Skeletal muscle satellite cell (primary cell): ENCODE data around the gene CHAD.

Experiments used
- H3K27me3 ChIP-seq: 2 replicates; pipeline ENCODE4 v1.7.0; 2013; ENCODE audit warnings: low read length; ENCODE audit not compliant: control insufficient read depth, insufficient read depth
- H3K36me3 ChIP-seq: 2 replicates; pipeline ENCODE4 v1.7.0; 2013; ENCODE audit warnings: mild to moderate bottlenecking, control low read depth, low read length; ENCODE audit not compliant: insufficient read depth
- H3K4me1 ChIP-seq: 2 replicates; pipeline ENCODE4 v1.7.0; 2013; ENCODE audit warnings: low read length; ENCODE audit not compliant: control insufficient read depth, insufficient read depth
- H3K4me2 ChIP-seq: 2 replicates; pipeline ENCODE4 v1.7.0; 2013; ENCODE audit warnings: mild to moderate bottlenecking, low read length
- H3K4me3 ChIP-seq: 2 replicates; pipeline ENCODE4 v1.7.0; 2013; ENCODE audit warnings: low read length
- H3K9ac ChIP-seq: 2 replicates; pipeline ENCODE4 v1.7.0; 2013; ENCODE audit warnings: mild to moderate bottlenecking, low read depth, low read length, moderate library complexity
- H3K9me3 ChIP-seq: replicated peaks from 2 replicates; pipeline ENCODE4 v1.7.0; 2013; ENCODE audit warnings: mild to moderate bottlenecking, control low read depth, low read length

Gene CHAD

DNA sequence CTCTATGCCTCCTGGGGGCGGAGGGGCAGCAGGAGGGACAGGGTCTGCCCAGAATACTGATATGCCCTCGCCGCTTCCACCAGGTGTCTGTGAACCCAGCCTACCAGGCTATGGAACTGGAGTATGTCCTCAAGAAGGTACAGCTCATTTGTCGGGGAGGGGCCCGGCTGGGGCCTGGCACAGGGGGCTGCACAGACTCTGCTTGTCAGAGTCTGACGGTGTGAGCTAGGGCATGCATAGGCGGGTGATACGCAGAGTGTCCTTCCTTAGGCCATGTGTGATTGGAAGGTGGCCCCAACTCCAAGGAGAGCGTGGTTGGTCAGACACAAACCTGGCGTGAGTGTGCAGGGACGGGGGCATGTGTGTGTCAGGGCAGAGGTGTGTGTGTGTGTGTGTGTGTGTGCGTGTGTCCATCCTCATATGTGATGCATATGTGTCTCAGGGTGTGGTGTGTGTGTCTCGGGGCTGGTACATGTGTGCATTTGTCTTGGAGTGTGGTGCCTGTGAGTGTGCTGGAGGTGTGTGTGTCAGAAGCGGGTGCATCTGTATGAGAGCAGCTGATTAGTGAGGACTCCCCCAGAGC, 7.0 kb downstream of the CHAD start:
- peaks cover 4% of the 10 kb centered on the region for H3K4me1 ChIP-seq
- H3K9me3 ChIP-seq: no peaks in the 10 kb centered on the region
- H3K36me3 ChIP-seq: no peaks in the 10 kb centered on the region
- no peak overlapping the region for H3K9ac ChIP-seq
- H3K27me3 ChIP-seq: peaks cover 3% of the 10 kb centered on the region
- H3K4me2 ChIP-seq: no peak overlapping the region
- no peak overlapping the region for H3K4me3 ChIP-seq

- no peaks in the 10 kb centered on the region for H3K9me3 ChIP-seq
- no peaks in the 10 kb centered on the region for H3K27me3 ChIP-seq
- no peak overlapping the region for H3K4me3 ChIP-seq
- H3K9ac ChIP-seq: no peak overlapping the region
- H3K4me1 ChIP-seq: peaks cover 4% of the 10 kb centered on the region
- no peak overlapping the region for H3K4me2 ChIP-seq
- H3K36me3 ChIP-seq: no peaks in the 10 kb centered on the region
Observed at GRCh38 chr17:50460831-50461526, 7.7 kb downstream of the CHAD start.

DNA sequence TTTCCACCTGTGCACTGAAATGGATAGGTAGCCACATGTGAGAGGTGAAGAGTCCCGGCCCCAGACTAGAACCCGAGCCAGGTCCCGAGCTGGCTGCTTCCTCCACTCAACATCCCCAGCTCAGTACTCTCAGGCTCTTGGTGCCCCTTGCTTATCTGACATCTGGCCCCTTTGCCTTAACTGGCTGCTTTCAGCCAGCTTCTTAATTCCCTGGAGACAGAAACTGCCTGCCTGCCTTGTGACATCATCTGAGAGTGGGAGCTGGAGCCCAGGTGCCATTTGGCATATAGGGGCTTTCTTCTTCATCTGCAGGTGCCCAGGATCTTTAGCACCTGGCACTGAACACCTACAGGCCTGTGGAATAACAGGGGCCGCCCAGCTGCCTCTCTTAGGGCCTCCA, 8.9 kb downstream of the CHAD start:
- Histone ChIP-seq H3K9me3 (no peaks in the 10 kb centered on the region), H3K36me3 (no peaks in the 10 kb centered on the region), H3K4me2 (no peak overlapping the region), H3K4me1 (peaks cover 4% of the 10 kb centered on the region), H3K27me3 (no peaks in the 10 kb centered on the region), H3K4me3 (no peak overlapping the region), H3K9ac (no peak overlapping the region)

DNA sequence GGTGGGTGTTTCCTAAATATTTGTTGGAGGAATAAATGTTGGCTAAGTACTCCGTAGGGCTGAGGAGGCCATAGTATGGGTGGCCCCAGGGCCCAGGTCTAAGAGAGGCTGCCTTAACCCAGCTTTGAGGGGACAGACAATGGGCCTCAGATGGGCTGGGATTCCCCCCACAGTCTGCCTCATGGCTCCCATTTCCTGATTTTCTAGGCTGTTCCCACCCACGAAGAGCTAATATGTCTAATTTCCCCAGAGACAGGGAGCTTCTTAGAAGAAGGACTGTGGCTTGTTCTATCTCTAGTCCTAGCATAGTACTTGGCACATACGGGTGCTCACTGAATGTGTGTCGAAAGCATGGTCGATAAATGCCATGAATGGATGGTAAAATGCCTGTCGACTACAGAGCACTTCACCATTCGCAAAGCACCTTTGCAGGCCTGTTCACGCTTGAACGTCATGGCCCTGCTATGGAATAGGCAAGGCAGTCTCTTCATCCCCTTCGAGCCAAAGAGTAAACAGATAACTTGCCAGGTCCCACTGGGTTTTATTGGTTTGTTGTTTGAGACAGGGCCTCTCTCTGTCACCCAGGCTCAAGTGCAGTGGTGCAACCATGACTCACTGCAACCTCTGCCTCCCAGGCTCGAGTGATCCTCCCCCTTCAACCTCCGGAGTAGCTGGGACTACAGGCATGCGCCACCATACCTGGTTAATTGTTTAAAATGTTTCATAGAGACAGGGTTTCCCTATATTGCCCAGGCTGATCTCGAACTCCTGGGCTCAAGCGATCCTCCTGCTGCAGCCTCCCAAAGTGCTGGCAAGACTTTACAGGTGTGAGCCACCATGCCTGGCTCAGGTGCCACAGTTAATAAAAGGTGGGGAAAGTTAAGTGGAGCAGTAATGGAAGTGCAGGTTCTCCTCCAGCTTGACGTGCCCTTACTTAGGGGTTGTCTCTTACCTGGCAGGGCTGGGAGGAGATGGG, 9.7 kb downstream of the CHAD start:
- Histone ChIP-seq H3K9ac (no peak overlapping the region), H3K4me3 (no peak overlapping the region)

GRCh38 chr17:50458270-50458669, 10.4 kb downstream of the CHAD start:
- Histone ChIP-seq H3K27me3 (no peaks in the 10 kb centered on the region), H3K9me3 (no peaks in the 10 kb centered on the region), H3K4me3 (no peak overlapping the region), H3K4me1 (peaks cover 4% of the 10 kb centered on the region), H3K9ac (no peak overlapping the region), H3K4me2 (no peak overlapping the region), H3K36me3 (no peaks in the 10 kb centered on the region)

More for the DNA sequence above, 9.7 kb downstream of the CHAD start:
- Histone ChIP-seq H3K9me3 (no peaks in the 10 kb centered on the region), H3K4me1 (peaks cover 4% of the 10 kb centered on the region), H3K4me2 (no peak overlapping the region), H3K36me3 (no peaks in the 10 kb centered on the region), H3K27me3 (no peaks in the 10 kb centered on the region)

DNA sequence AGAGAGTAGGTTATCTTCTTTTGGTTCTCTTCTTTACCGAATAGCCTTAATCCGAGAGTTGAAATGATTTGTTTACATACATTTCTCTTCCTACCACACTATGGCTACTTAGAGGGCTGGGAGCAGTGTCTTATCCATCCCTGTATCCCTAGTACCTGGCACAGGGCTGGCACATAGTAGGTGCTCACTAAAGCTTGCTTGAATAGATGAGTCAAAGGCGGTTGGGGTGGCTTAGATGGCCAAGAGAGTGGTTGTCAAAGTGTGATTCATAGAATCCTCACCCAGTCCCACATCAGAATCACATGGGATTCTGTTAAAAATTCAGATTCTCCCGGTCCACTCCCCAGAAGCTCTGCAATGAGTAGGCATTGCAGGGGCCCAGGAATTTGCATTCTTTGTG, 11.1 kb downstream of the CHAD start:
- Histone ChIP-seq H3K4me3 (no peak overlapping the region), H3K27me3 (no peaks in the 10 kb centered on the region), H3K9ac (no peak overlapping the region), H3K36me3 (no peaks in the 10 kb centered on the region), H3K9me3 (no peaks in the 10 kb centered on the region), H3K4me1 (peaks cover 7% of the 10 kb centered on the region), H3K4me2 (no peak overlapping the region)

DNA sequence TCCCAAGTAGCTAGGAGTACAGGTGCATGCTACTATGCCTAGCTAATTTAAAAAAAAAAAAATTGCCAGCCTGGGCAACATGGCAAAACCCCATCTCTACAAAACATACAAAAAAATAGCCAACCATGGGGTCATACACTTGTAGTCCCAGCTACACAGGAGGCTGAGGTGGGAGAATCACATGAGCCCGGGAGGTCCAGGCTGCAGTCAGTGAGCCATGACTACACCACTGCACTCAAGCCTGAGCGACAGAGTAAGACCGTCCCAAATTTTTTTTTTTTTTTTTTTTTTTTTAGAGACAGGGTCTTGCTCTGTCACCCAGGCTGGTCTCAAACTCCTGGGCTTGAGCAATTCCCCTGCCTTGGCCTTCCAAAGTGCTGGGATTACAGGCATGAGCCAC, 14.8 kb downstream of the CHAD start:
- Histone ChIP-seq H3K36me3 (no peaks in the 10 kb centered on the region), H3K4me2 (no peak overlapping the region), H3K4me1 (peaks cover 7% of the 10 kb centered on the region), H3K27me3 (no peaks in the 10 kb centered on the region), H3K9ac (no peak overlapping the region), H3K4me3 (no peak overlapping the region), H3K9me3 (no peaks in the 10 kb centered on the region)

GRCh38 chr17:50452630-50453300, 15.9 kb downstream of the CHAD start:
- H3K9me3 ChIP-seq: no peaks in the 10 kb centered on the region
- no peak overlapping the region for H3K4me3 ChIP-seq
- no peak overlapping the region for H3K9ac ChIP-seq
- no peaks in the 10 kb centered on the region for H3K27me3 ChIP-seq
- no peaks in the 10 kb centered on the region for H3K36me3 ChIP-seq
- peaks cover 6% of the 10 kb centered on the region for H3K4me1 ChIP-seq
- H3K4me2 ChIP-seq: no peak overlapping the region

DNA sequence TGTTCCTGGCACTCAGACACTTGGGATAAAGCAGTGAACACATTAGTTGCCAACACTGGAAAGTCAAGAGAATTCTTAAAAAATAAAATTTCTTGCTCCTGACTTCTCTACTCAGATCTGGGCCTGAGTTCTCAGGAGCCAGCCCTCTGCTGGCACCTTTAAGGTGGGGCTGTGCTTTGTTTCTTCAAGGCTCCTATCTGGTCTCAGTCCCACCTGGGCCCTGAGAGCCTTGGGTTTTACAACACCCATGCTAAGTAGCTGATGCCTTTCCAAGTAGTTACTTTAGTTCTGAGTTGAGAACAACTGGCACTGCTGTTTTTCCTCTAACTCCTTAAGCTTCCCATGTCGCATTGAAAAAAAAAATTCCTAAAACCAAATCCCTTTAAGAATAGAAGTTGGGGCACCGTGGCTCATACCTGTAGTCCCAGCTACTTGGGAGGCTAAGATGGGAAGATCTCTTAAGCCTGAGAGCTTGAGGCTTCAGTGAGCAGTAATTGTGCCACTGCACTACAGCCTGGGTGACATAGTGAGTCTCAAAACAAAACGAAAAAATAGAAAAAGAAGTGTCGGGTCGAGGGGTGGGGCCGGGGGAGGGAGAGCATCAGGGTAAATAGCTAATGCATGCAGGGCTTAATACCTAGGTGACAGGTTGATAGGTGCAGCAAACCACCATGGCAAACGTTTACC, 16.6 kb downstream of the CHAD start:
- Histone ChIP-seq H3K9me3 (no peaks in the 10 kb centered on the region), H3K4me1 (peaks cover 6% of the 10 kb centered on the region), H3K9ac (no peak overlapping the region), H3K27me3 (no peaks in the 10 kb centered on the region), H3K4me3 (no peak overlapping the region), H3K36me3 (no peaks in the 10 kb centered on the region), H3K4me2 (no peak overlapping the region)

GRCh38 chr17:50448643-50449042, 20.0 kb downstream of the CHAD start:
- Histone ChIP-seq H3K9ac (no peak overlapping the region), H3K4me3 (no peak overlapping the region), H3K36me3 (no peaks in the 10 kb centered on the region), H3K4me2 (no peak overlapping the region), H3K4me1 (peaks cover 6% of the 10 kb centered on the region), H3K9me3 (no peaks in the 10 kb centered on the region), H3K27me3 (no peaks in the 10 kb centered on the region)
